ENCODE results near the gene BTF3L4. TPM values are rescaled to one million over a fixed set of nuclear protein-coding genes. Genes with fewer than 3 reads are reported as not detected.
"Not testable (repeated sequence)": the region's sequence is repeated elsewhere in the genome, so short reads cannot be mapped to it uniquely, and the experiment has no call there.

Gene BTF3L4
- total and polyA plus RNA-seq, 2 donors (not counting 1 experiment from before 2014, with no cell fraction given): 55.5 to 73.3 TPM

- no peaks in the 10 kb centered on the region for H3K27me3 ChIP-seq (ENCODE audit: control insufficient read depth, insufficient read depth, low read length)
- H3K4me3 ChIP-seq (replicated peaks in 1 of 4; ENCODE audit: control extremely low read depth in 1 of 4, insufficient read depth in 1 of 4, low read depth in 3 of 4, low read length in 4 of 4): no peak overlapping the region
- no peaks in the 10 kb centered on the region for H3K79me2 ChIP-seq (ENCODE audit: control insufficient read depth, insufficient read depth, low read length)
- no peak overlapping the region for H3K4me2 ChIP-seq (ENCODE audit: extremely low read depth, insufficient read depth, low read length)
- H3K36me3 ChIP-seq (ENCODE audit: control insufficient read depth, insufficient read depth, low read length): no peaks in the 10 kb centered on the region
- H3K27ac ChIP-seq (ENCODE audit: insufficient read depth, low read length): no peak overlapping the region
- H2AFZ ChIP-seq (ENCODE audit: low read length): no peak overlapping the region
- no peak for DNase-seq (ENCODE audit: low read depth in 2 of 2)
- no peaks in the 10 kb centered on the region for H3K9me3 ChIP-seq (ENCODE audit: control insufficient read depth, insufficient read depth, low read depth, low read length)
- H4K20me1 ChIP-seq (ENCODE audit: control insufficient read depth, extremely low read depth, insufficient read depth, low read length): no peaks in the 10 kb centered on the region
- H3K9ac ChIP-seq (ENCODE audit: insufficient read depth, low read length): no peak overlapping the region
- no peak for TF ChIP-seq CTCF (conservative IDR thresholded peaks at IDR 0.05 in 1 of 2, IDR thresholded peaks at IDR 0.05 in 1 of 2; ENCODE audit: low read depth in 1 of 2, low read length in 2 of 2)
- TF ChIP-seq EZH2 (IDR thresholded peaks at IDR 0.05; ENCODE audit: low read length, missing control alignments): no peak
- no peaks in the 10 kb centered on the region for H3K4me1 ChIP-seq (ENCODE audit: control insufficient read depth, extremely low read depth, insufficient read depth, low read length)
Observed at GRCh38 chr1:52080014-52080415, 23.9 kb downstream of the BTF3L4 start.

- H3K79me2 ChIP-seq (ENCODE audit: control insufficient read depth, insufficient read depth, low read length); H3K9ac ChIP-seq (ENCODE audit: insufficient read depth, low read length); H3K4me2 ChIP-seq (ENCODE audit: extremely low read depth, insufficient read depth, low read length); H4K20me1 ChIP-seq (ENCODE audit: control insufficient read depth, extremely low read depth, insufficient read depth, low read length); H2AFZ ChIP-seq (ENCODE audit: low read length); H3K36me3 ChIP-seq (ENCODE audit: control insufficient read depth, insufficient read depth, low read length); DNase-seq (ENCODE audit: low read depth in 2 of 2); H3K4me3 ChIP-seq (replicated peaks in 1 of 4; ENCODE audit: control extremely low read depth in 1 of 4, insufficient read depth in 1 of 4, low read depth in 3 of 4, low read length in 4 of 4); H3K9me3 ChIP-seq (ENCODE audit: control insufficient read depth, insufficient read depth, low read depth, low read length); H3K4me1 ChIP-seq (ENCODE audit: control insufficient read depth, extremely low read depth, insufficient read depth, low read length); H3K27me3 ChIP-seq (ENCODE audit: control insufficient read depth, insufficient read depth, low read length); H3K27ac ChIP-seq (ENCODE audit: insufficient read depth, low read length): not testable (repeated sequence)
Observed at GRCh38 chr1:52087892-52088291, 31.8 kb downstream of the BTF3L4 start.

- not testable (repeated sequence) for H3K27ac ChIP-seq (ENCODE audit: insufficient read depth, low read length); H3K27me3 ChIP-seq (ENCODE audit: control insufficient read depth, insufficient read depth, low read length); H3K36me3 ChIP-seq (ENCODE audit: control insufficient read depth, insufficient read depth, low read length); H4K20me1 ChIP-seq (ENCODE audit: control insufficient read depth, extremely low read depth, insufficient read depth, low read length); H3K9ac ChIP-seq (ENCODE audit: insufficient read depth, low read length); H3K4me1 ChIP-seq (ENCODE audit: control insufficient read depth, extremely low read depth, insufficient read depth, low read length); H3K79me2 ChIP-seq (ENCODE audit: control insufficient read depth, insufficient read depth, low read length); DNase-seq (ENCODE audit: low read depth in 2 of 2); H3K4me2 ChIP-seq (ENCODE audit: extremely low read depth, insufficient read depth, low read length); H2AFZ ChIP-seq (ENCODE audit: low read length); H3K4me3 ChIP-seq (replicated peaks in 1 of 4; ENCODE audit: control extremely low read depth in 1 of 4, insufficient read depth in 1 of 4, low read depth in 3 of 4, low read length in 4 of 4); H3K9me3 ChIP-seq (ENCODE audit: control insufficient read depth, insufficient read depth, low read depth, low read length)
Observed at GRCh38 chr1:52094300-52094699, 38.2 kb downstream of the BTF3L4 start.

- H3K4me1 ChIP-seq (ENCODE audit: control insufficient read depth, extremely low read depth, insufficient read depth, low read length): no peaks in the 10 kb centered on the region
- no peaks in the 10 kb centered on the region for H4K20me1 ChIP-seq (ENCODE audit: control insufficient read depth, extremely low read depth, insufficient read depth, low read length)
- no peak overlapping the region for H3K4me3 ChIP-seq (replicated peaks in 1 of 4; ENCODE audit: control extremely low read depth in 1 of 4, insufficient read depth in 1 of 4, low read depth in 3 of 4, low read length in 4 of 4)
- no peaks in the 10 kb centered on the region for H3K36me3 ChIP-seq (ENCODE audit: control insufficient read depth, insufficient read depth, low read length)
- H3K79me2 ChIP-seq (ENCODE audit: control insufficient read depth, insufficient read depth, low read length): no peaks in the 10 kb centered on the region
- H3K27me3 ChIP-seq (ENCODE audit: control insufficient read depth, insufficient read depth, low read length): no peaks in the 10 kb centered on the region
- no peaks in the 10 kb centered on the region for H3K9me3 ChIP-seq (ENCODE audit: control insufficient read depth, insufficient read depth, low read depth, low read length)
- H2AFZ ChIP-seq (ENCODE audit: low read length): no peak overlapping the region
- H3K4me2 ChIP-seq (ENCODE audit: extremely low read depth, insufficient read depth, low read length): no peak overlapping the region
- H3K27ac ChIP-seq (ENCODE audit: insufficient read depth, low read length): no peak overlapping the region
- no peak for DNase-seq (ENCODE audit: low read depth in 2 of 2)
- H3K9ac ChIP-seq (ENCODE audit: insufficient read depth, low read length): no peak overlapping the region
- TF ChIP-seq CTCF (conservative IDR thresholded peaks at IDR 0.05 in 1 of 2, IDR thresholded peaks at IDR 0.05 in 1 of 2; ENCODE audit: low read depth in 1 of 2, low read length in 2 of 2) (no peak), EZH2 (IDR thresholded peaks at IDR 0.05; ENCODE audit: low read length, missing control alignments) (no peak)
Observed at GRCh38 chr1:52096216-52096615, 40.1 kb downstream of the BTF3L4 start.
